Frontal cortex (tissue), 4 donors: Measurements from ENCODE around the gene CDCA5. TPM values are rescaled to one million over a fixed set of nuclear protein-coding genes. Genes with fewer than 3 reads are reported as not detected.
A peak's percentile ranks its signal among the peaks of the same experiment; 100 is the strongest.
"Not testable (repeated sequence)": the region's sequence is repeated elsewhere in the genome, so short reads cannot be mapped to it uniquely, and the experiment has no call there.

ENCODE experiments used
- DNase-seq, 2 donors: peaks; one replicate each; pipeline ENCODE4 v3.0.0; 2012; ENCODE audit warnings: low spot score in 2 of 2
- FAIRE-seq: peaks from 2 replicates; lab custom pipeline; 2012; peaks lifted over from hg19 to GRCh38; lab: Jason Lieb, UNC
- total RNA-seq: library from RNA; depleted of rRNA; stranded (reverse); fragments of >200 nt; gene quantifications from one replicate; pipeline ENCODE4 v1.2.3, GENCODE V29; 2014
- donor health status: control.
- donor health status: control.
- donor health status: control.

CDCA5 gene
- total RNA-seq, 1 donor from 2014 or later: 1.6 TPM

- FAIRE-seq: no peak
- DNase-seq: no peak
Measured at GRCh38 chr11:65121447-65121864, 37.6 kb upstream of the CDCA5 start.

DNA sequence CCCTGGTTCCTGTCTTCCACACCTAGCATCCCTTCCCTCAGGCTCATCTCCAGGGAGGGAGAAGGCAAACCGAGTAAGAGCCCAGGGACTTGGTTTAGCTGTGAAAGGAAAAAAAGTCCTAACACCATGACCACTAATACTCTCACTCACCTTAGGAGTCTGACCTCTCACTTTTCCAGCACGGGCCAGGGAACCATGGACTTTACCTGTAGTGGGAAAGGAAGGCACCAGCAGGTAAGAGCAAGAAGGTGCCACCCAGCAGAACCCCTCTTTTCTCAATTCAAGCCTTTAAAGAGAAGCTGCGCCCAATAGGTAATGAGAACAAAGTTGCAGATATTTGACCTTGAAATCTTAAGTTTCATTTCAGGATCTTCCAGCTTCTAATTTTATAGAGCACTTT is 37.0 kb upstream of the CDCA5 start:
- FAIRE-seq: no peak
- no peak for DNase-seq

DNA sequence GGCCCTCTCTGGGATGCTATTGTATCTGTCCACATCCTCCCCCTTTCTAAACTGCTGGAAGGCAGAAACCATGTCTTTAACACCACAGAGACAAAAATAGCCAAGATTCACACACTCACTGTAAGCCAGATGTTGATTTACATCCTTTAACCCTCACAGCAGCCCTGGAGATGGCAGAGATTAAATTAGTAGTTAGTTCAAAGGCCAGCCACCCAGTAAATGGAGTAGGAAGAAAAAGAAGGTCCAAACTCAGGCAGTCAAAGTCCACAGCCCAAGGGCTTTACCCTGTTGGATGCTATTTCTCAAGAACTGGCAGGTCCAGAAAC is 35.8 kb upstream of the CDCA5 start:
- DNase-seq (no peak), FAIRE-seq (no peak)

- FAIRE-seq, DNase-seq: not testable (repeated sequence)
Measured at GRCh38 chr11:65118891-65119669, 35.2 kb upstream of the CDCA5 start.

GRCh38 chr11:65118097-65118837 is 34.4 kb upstream of the CDCA5 start:
- FAIRE-seq: no peak
- DNase-seq: no peak

DNA sequence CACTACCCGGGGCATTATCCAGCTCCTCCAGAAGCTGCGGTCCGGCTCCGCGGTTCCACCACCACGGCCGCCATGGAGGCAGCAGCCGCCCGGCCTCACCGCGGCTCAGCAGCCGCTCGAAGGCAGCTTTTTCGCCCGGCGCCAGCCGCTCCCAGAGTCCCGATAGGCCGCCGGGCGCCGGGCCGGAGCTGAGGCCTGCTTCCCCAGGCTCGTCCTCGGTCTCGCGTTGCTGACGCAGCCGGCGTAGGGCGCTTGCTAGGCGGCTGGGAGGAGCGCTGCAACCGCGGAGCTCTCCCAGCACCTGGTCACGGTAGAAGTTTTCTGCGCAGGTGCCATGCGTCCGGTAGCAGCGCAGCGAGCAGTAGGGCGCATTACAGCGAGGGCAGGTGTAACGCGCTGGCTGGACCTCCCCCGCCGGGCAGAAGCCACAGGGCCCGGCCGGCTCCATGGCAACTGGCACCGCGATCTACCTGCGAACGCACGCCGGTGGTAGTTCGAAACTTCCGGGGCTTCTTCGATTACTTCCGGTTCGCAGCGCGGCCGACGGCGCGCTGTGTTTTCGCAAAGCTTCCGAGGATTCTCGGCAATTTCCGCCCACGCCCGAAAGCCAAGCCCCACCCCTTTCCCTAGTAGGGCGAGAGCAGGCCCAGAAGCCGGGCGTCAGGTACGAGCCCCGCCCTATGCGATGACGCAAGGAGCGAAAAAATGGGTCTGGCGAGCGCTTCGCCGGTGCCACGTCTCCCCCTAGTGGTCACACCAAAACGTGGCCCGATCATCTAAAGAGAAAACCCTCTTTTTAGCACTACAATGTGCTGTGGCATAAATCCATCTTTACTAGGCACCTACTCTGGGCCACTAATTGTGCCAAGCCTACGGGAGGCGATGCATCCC is 33.6 kb upstream of the CDCA5 start, which contains the start of gene ZNHIT2:
Gene ZNHIT2 (minus strand): TSS at position 496 of the 891 bp plus-strand sequence. CDS start 48 bp downstream, at position 448.
- peak; percentile 95 to 98 for DNase-seq
- FAIRE-seq: peak; percentile 80

DNA sequence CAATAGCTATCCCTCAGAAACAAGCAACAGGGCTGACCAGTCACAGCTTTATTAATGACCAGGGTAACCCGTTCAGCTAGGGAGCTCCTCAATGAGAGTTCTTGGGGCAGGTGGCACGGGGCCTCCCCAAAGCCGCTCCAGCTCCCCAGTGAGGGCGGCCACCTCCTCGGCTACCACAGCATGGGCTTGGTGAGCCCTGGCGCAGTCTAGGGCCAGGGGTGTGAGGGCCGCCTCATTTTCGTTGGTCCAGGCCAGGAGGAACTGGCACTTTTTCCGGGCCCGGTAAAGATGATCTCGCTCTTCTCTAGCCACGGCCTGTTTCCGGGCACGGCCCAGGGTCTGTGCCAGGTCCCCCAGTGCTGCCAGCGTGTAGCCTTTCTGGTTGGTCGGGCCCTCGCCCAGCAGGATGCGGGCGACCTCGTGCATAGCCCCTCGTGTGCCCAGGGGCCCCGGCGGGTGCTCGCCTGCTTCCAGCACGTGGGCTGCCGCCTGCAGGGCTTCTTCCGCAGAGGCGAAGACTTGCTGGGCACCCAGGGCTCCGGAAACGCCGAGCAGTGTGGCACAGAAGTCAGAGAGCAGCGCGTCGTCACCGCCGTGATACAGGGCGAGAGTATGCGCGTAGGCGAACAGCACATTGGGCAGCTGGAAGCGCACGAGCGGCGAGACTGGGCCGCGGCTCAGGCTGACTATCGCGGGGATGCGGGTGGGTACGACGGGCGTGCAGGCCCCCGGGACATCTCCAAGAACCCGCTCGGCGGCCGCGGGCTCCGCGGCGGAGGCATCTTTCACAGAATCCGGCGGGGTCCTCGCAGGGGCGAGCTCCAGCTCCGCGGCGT is 32.7 kb upstream of the CDCA5 start:
- FAIRE-seq (no peak), DNase-seq (no peak)

DNA sequence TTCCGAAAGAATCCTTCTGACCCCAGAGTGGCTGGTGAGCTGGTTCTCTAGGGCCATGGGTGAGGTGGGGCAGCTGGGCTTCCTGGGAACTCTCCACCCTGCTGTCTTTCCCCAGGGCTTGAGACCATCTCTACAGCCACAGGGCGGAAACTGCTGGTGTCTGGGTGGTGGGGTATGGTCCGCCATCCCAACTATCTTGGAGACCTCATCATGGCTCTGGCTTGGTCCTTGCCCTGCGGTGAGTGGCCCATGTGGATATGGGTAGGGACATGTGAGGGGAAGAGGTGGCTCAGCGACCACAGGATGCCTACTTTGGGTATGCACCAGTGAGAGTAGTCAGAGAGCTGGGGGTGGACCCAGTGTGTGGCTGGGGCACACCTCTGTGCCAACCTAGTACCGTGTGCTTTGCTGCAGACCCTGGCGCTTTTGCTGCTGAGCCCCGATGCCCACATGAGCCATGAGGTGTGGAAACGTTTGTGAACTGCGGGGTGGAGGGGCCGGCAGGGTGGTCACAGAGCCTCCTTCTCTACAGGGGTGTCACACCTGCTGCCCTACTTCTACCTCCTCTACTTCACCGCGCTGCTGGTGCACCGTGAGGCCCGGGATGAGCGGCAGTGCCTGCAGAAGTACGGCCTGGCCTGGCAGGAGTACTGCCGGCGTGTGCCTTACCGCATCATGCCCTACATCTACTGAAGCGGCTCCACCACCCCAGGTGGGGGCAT is 31.7 kb upstream of the CDCA5 start:
- DNase-seq (no peak), FAIRE-seq (no peak)

DNA sequence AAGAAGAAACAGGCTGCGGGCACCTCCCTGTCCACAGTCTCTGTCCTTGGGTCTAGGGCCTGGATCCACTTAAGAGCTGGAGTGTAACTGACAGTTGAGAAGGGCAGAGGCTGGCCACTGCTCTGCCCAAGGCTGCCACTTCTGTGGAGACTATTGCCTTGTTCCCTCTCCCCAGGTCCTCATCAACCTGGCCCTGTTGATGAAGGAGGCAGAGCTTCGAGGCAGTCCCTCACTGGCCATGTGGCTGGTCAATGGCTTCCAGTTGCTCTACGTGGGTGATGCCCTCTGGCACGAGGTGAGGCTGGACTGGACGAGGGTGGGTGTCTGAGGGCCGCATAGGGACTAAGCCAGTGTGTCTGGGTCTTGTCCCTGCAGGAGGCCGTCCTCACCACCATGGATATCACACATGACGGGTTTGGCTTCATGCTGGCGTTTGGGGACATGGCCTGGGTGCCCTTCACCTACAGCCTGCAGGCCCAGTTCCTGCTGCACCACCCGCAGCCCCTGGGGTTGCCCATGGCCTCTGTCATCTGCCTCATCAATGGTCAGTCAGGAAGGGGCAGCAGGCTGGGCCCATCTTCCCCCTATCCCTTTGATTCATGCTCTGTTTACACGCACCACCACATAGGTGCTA is 30.8 kb upstream of the CDCA5 start:
- no peak for DNase-seq

DNA sequence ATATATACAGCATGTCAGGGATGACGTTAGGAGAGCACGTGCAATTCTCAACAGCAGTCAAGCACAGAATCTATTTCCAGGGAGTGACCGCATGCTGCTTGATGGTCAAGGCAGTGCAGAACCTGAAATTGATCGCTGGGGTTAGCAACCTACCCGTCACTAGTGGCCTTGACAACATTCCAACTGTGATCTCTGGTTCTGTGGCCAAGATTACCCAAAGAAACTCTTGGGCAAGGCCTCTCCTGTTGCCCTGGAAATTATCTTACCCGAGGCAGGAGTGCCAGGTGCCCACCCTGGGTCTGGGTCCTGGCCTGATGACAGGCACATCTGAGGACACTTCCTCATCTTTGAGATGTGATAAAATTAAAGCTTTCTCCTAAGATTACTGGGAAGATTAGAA is 30.0 kb upstream of the CDCA5 start:
- no peak for DNase-seq
- FAIRE-seq: no peak

More for the DNA sequence above, 30.8 kb upstream of the CDCA5 start:
- FAIRE-seq: no peak

- DNase-seq (no peak), FAIRE-seq (no peak)
Measured at GRCh38 chr11:65113361-65113756, 29.5 kb upstream of the CDCA5 start.

DNA sequence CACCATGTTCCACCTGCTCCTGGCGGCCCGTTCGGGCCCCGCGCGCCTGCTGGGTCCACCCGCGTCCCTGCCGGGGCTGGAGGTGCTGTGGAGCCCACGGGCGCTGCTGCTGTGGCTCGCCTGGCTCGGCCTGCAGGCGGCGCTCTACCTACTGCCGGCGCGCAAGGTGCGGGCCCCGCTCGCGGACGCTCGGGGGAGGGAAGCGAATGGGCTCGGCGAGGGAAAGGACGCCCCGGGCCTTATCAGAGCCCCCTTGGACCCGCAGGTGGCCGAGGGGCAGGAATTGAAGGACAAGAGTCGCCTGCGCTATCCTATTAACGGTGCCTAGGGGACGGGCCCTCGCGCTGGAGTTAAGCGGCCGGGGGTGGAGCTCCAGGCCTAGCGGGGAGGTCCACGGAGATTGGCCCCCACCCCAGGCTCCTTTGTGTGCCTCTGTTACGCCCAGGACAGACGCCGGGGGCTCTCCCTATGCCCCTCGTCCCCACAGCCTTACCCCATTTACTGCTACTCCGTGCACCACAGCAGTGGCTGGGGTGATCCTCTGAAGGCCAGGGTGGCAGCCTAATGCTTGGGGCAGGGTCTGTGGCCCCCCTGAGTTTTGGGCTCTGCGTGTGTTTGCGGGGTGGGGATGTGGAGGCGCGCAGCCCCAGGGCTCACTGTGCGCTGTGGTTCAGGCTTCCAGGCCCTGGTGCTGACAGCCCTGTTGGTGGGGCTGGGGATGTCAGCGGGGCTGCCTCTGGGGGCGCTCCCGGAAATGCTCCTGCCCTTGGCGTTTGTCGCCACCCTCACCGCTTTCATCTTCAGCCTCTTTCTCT is 28.9 kb upstream of the CDCA5 start:
- peak; percentile 73 for DNase-seq
- no peak for FAIRE-seq

DNA sequence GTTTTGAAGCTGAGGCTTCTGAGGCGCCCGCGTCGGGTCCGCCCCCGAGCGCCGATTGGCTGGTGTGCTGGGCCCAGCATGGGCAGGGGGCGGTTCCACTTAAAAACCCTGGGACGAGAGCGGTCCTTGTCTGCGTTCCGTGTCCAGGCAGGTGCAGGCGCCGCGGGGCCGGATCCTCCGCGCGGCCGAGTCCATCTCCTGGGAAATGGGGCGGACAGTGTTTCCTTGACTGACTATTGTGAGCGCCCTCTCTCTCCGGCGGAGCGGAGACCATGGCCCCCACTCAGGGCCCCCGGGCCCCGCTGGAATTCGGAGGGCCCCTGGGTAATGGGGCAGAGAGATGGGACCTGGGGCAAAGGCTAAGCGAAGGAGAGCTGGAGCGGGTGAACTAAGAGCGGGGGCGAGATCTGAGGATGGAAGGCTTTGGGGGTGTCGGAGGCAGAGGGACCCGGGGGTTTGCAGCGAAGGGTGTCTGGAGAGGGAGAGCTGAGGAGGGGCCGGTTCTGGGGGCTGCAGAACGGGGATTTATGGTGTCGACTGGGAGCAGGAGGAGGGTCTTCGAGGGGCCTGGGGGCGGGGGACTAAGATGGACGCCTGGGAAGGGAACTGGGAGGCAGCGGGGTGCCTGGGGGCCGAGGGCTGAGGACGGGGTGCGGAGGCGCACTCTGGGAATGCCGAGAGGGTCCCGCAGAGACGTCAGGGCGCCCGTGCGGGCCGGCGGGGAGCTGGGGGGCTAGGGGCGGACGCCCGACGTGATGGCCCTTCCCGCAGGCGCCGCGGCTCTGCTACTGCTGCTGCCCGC is 28.1 kb upstream of the CDCA5 start, which contains the start of gene TM7SF2:
Gene TM7SF2 (plus strand): TSS at position 129 of the 802 bp plus-strand sequence. CDS start 144 bp downstream, at position 273.
- DNase-seq (peak; percentile 99), FAIRE-seq (no peak)

DNA sequence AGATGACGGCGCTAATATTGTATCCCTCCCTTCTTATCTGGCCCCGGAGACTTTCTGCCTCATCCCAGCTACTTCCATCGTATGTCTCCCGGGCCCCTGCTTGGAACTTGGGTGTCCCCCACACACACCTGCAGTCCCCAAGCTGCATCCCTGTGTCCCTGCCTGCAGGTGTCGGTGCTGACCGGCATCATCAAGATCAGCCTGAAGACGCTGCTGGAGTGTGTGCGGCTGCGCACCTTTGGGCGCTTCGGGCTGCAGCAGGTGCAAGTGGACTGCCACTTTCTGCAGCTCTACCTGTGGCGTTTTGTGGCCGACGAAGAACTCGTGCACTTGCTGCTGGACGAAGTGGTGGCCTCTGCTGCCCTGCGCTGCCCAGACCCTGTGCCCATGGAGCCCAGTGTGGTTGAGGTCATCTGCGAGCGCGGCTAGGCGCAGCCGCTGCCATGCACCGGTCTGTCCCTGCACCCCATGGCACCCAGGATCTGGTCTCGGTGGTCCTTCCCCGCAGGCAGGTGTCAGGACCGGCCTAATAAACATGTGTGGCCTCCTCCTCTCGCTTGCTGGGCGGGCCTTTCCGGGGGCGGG is 27.4 kb upstream of the CDCA5 start:
- DNase-seq (no peak), FAIRE-seq (no peak)

GRCh38 chr11:65110354-65110861 is 26.6 kb upstream of the CDCA5 start:
- peak; percentile 88 to 90 for DNase-seq
- no peak for FAIRE-seq
